ENCODE data around the gene LIMK2. TPM values are rescaled to one million over a fixed set of nuclear protein-coding genes. Genes with fewer than 3 reads are reported as not detected.

Gene LIMK2
- polyA plus RNA-seq, 1 donor (not counting 4 experiments of a cell fraction or from before 2014, with no cell fraction given) = 42.6 TPM

- H3K9me3 ChIP-seq (ENCODE audit: control insufficient read depth, low read depth, low read length) = no peaks in the 10 kb centered on the region
- dilution Hi-C loops (cut with MboI; ENCODE audit: extremely low pct_ligation_motif_present, low sequenced_read_pairs) = no loop called here
Observed at GRCh38 chr22:31321421-31321820, 109.3 kb downstream of the LIMK2 start.

GRCh38 chr22:31323578-31324550 is 111.8 kb downstream of the LIMK2 start:
- H2AFZ ChIP-seq (ENCODE audit: control insufficient read depth, low read length) = no peak overlapping the region
- H3K27ac ChIP-seq (ENCODE audit: control insufficient read depth, insufficient read depth, low read length) = no peak overlapping the region
- no peaks in the 10 kb centered on the region for H3K9me3 ChIP-seq (ENCODE audit: control insufficient read depth, low read depth, low read length)
- H3K79me2 ChIP-seq (ENCODE audit: control insufficient read depth, insufficient read depth, low read length) = no peaks in the 10 kb centered on the region
- no peak overlapping the region for H3K4me3 ChIP-seq (ENCODE audit: control insufficient read depth in 2 of 3, extremely low read depth in 1 of 3, insufficient read depth in 2 of 3, low read depth in 1 of 3, low read length in 3 of 3)
- H3K9ac ChIP-seq (ENCODE audit: control insufficient read depth, extremely low read depth, insufficient read depth, low read length) = no peak overlapping the region
- dilution Hi-C loops (cut with MboI; ENCODE audit: extremely low pct_ligation_motif_present, low sequenced_read_pairs) = no loop called here
- H3K9me1 ChIP-seq (ENCODE audit: control insufficient read depth, extremely low read depth, insufficient read depth, low read length) = no peaks in the 10 kb centered on the region
- H3K4me1 ChIP-seq (ENCODE audit: control insufficient read depth, extremely low read depth, insufficient read depth, low read length) = peaks cover 13% of the 10 kb centered on the region
- H3K4me2 ChIP-seq (ENCODE audit: control insufficient read depth, extremely low read depth, insufficient read depth, low read depth, low read length) = no peak overlapping the region
- DNase-seq (ENCODE audit: low read depth, low spot score) = no peak
- no peak for TF ChIP-seq CTCF (optimal IDR thresholded peaks at IDR 0.05 in 1 of 3, IDR thresholded peaks at IDR 0.05 in 1 of 3, conservative IDR thresholded peaks at IDR 0.05 in 1 of 3; ENCODE audit: extremely low read depth in 1 of 3, insufficient read depth in 2 of 3, low read length in 3 of 3)
- no peak for TF ChIP-seq EZH2 (IDR thresholded peaks at IDR 0.05; ENCODE audit: low read length)
- no peaks in the 10 kb centered on the region for H3K36me3 ChIP-seq (ENCODE audit: control insufficient read depth in 2 of 2, extremely low read depth in 1 of 2, insufficient read depth in 2 of 2, low read length in 2 of 2)
- no peaks in the 10 kb centered on the region for H4K20me1 ChIP-seq (ENCODE audit: control insufficient read depth, extremely low read depth, insufficient read depth, low read length)
- H3K27me3 ChIP-seq (ENCODE audit: control insufficient read depth, extremely low read depth, insufficient read depth, low read length) = no peaks in the 10 kb centered on the region
- FAIRE-seq = no peak

More at GRCh38 chr22:31321421-31321820, 109.3 kb downstream of the LIMK2 start:
- H3K4me1 ChIP-seq (ENCODE audit: control insufficient read depth, extremely low read depth, insufficient read depth, low read length) = no peaks in the 10 kb centered on the region
- no peaks in the 10 kb centered on the region for H3K79me2 ChIP-seq (ENCODE audit: control insufficient read depth, insufficient read depth, low read length)
- TF ChIP-seq EZH2 (IDR thresholded peaks at IDR 0.05; ENCODE audit: low read length) (no peak), CTCF (optimal IDR thresholded peaks at IDR 0.05 in 1 of 3, IDR thresholded peaks at IDR 0.05 in 1 of 3, conservative IDR thresholded peaks at IDR 0.05 in 1 of 3; ENCODE audit: extremely low read depth in 1 of 3, insufficient read depth in 2 of 3, low read length in 3 of 3) (no peak)
- no peak overlapping the region for H3K4me3 ChIP-seq (ENCODE audit: control insufficient read depth in 2 of 3, extremely low read depth in 1 of 3, insufficient read depth in 2 of 3, low read depth in 1 of 3, low read length in 3 of 3)
- H4K20me1 ChIP-seq (ENCODE audit: control insufficient read depth, extremely low read depth, insufficient read depth, low read length) = no peaks in the 10 kb centered on the region
- H3K9me1 ChIP-seq (ENCODE audit: control insufficient read depth, extremely low read depth, insufficient read depth, low read length) = no peaks in the 10 kb centered on the region
- H3K4me2 ChIP-seq (ENCODE audit: control insufficient read depth, extremely low read depth, insufficient read depth, low read depth, low read length) = no peak overlapping the region
- no peak overlapping the region for H3K27ac ChIP-seq (ENCODE audit: control insufficient read depth, insufficient read depth, low read length)
- no peak overlapping the region for H3K9ac ChIP-seq (ENCODE audit: control insufficient read depth, extremely low read depth, insufficient read depth, low read length)
- H3K36me3 ChIP-seq (ENCODE audit: control insufficient read depth in 2 of 2, extremely low read depth in 1 of 2, insufficient read depth in 2 of 2, low read length in 2 of 2) = no peaks in the 10 kb centered on the region
- no peaks in the 10 kb centered on the region for H3K27me3 ChIP-seq (ENCODE audit: control insufficient read depth, extremely low read depth, insufficient read depth, low read length)
- no peak for FAIRE-seq
- H2AFZ ChIP-seq (ENCODE audit: control insufficient read depth, low read length) = no peak overlapping the region
- no peak for DNase-seq (ENCODE audit: low read depth, low spot score)
